Stimulated activated CD4-positive, alpha-beta T cell treated with anti-CD3 and anti-CD28 coated beads, Interleukin-12 subunit alpha, Interleukin-12 subunit beta, amount 100 ng/mL, for 4 hours (primary cell): Measurements from ENCODE around the gene SNTG2.

Source experiments
- DNase-seq: peaks from one replicate; pipeline ENCODE4 v3.0.0-alpha.2; 2020

SNTG2 gene

GRCh38 chr2:1251520-1251919 is 300.9 kb downstream of the SNTG2 start:
- no peak for DNase-seq

DNA sequence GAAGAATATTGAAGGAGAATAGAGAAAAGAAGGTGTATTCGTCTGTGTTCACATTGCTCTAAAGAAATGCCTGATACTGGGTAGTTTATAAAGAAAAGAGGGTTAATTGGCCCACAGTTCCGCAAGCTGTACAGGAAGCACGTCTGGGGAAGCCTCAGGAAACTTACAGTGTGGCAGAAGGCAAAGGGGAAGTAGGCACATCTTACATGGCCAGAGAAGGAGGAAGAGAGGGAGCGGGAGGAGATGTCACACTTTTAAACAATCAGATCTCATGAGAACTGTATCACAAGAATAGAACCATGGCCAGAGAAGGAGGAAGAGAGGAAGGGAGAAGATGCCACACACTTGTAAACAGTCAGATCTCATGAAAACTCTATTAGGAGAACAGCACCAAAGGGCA is 303.0 kb downstream of the SNTG2 start:
- DNase-seq: no peak

GRCh38 chr2:1254662-1255343 is 304.2 kb downstream of the SNTG2 start:
- no peak for DNase-seq

DNA sequence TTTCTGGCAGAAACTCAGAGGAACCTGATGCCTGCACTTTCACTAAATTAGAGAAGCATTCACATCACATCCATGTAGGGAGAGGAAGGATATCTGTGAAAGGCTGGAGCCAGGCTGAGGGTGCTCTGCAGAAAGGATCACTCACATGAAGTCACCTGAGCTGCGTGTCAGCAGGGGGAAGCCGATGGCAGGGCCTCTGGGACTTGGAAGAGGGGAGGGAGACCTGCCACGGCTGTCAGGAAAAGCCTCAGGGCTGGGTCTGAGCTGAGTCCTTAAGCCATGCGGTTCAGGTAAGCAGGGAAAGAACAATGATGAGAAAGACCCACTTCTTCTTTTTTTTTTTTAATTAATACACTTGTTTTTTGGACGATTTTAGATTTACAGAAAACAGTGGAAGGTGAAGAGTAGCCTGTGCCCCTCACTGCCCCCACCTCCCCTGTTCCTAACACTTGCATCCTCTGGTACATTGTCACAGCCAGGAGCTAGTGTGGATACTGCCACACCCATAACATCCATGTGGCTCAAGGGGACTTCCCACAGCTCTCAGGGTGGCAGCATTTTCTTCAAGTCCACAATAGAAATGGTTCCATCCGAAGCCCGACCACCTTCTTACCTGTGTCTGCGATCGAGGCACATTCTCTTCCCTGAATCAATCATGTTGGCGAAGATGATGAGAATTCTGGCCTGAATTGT is 306.1 kb downstream of the SNTG2 start:
- DNase-seq: no peak

DNA sequence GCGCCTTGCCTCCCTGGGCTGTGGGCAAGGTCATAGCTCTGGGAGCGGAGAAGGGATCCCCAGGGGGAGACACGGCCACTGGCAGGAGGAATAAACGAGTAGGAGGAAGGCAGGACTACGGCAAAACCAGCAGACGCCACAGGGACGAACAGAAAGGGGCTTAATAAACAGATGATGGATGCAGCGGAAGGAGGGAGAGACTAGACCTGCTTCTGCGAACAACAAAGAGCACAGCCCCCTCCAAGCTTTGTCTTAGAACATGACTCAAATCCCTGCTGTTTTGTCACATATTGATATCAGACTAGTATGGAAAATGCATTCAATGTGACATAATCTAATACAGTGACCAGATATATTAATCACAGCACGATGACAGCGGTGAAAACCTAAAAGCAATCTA is 306.7 kb downstream of the SNTG2 start:
- DNase-seq: no peak

DNA sequence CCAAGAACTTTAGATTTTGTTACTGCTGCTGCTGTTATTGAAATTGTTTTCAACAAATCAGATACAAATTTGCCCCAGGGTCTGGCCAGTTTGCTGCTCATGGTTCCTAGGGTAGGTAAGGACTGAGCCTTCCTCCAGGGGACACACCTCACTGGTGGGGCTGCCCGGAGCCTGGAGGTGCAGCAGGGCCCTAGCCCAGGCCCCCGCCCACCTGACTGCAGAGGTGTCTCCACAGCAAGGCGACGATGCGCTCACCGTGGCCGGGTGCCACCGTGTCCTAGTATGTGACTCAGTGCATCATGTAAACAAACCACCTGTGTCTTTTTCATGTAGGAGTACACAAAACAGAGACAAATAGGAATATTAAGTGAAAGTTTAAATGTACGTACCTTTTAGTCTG is 309.1 kb downstream of the SNTG2 start:
- no peak for DNase-seq

- no peak for DNase-seq
These were observed 312.0 kb downstream of the SNTG2 start for GRCh38 chr2:1262609-1263008.

DNA sequence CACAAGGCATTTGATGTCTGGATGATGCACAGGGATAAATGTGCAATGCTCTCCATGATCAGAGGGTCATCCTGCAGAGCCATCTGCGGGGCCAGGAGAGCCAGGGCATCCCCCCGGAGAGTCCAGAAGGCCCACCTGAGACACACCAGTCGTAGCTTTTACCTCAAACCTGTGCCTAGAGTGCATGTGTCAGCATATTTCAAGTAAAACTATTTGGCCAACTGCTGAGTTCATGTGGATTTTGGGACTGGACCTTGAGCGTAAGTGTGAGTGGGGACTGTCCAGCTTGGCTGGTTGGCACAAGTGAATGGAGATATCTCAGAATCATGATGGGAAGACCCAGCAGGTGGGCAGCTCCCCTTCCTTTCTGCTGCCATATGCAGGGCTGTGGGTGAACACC is 314.8 kb downstream of the SNTG2 start:
- no peak for DNase-seq

DNA sequence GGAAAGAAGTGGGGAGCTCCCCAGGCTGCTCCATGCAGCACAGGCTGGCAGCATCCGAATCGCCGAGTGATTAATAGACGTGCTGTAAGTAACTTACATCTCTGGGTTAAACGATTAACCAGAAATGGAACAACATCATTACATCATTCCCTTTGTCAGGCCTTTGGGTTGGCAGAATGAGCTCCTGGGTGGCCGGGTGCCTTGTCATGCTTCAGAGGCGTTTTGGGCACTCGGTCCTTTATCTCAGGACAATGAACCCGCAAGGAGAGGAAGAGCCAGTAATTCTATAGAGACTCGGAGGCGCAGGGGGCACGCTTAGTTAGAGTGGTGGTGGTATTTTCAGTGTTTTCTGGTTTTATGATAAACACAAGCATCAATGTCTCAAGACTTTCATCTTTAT is 315.7 kb downstream of the SNTG2 start:
- no peak for DNase-seq

- DNase-seq: no peak
These were observed 317.4 kb downstream of the SNTG2 start for GRCh38 chr2:1268034-1268433.

- no peak for DNase-seq
These were observed 319.2 kb downstream of the SNTG2 start for GRCh38 chr2:1269812-1270211.

GRCh38 chr2:1272835-1273234 is 322.2 kb downstream of the SNTG2 start:
- no peak for DNase-seq

GRCh38 chr2:1277634-1278033 is 327.0 kb downstream of the SNTG2 start:
- DNase-seq: no peak

GRCh38 chr2:1278125-1278524 is 327.5 kb downstream of the SNTG2 start:
- DNase-seq: no peak

DNA sequence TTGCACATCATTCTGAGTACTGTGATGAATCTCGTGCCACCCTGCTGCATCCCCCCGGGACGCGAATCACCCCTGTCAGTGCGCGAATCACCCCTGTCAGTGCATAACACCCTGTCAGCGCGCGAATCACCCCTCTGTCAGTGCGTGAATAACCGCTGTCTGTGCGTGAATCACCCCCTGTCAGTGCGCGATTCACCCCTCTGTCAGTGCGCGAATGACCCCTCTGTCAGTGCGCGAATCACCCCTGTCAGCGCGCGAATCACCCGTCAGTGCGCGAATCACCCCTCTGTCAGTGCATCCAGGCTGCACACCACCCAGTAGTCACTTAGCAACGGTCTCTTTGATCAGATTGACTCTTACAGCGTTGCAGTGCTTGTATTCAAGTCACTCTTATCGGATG is 328.2 kb downstream of the SNTG2 start:
- no peak for DNase-seq

GRCh38 chr2:1282552-1282951 is 331.9 kb downstream of the SNTG2 start:
- DNase-seq: no peak

DNA sequence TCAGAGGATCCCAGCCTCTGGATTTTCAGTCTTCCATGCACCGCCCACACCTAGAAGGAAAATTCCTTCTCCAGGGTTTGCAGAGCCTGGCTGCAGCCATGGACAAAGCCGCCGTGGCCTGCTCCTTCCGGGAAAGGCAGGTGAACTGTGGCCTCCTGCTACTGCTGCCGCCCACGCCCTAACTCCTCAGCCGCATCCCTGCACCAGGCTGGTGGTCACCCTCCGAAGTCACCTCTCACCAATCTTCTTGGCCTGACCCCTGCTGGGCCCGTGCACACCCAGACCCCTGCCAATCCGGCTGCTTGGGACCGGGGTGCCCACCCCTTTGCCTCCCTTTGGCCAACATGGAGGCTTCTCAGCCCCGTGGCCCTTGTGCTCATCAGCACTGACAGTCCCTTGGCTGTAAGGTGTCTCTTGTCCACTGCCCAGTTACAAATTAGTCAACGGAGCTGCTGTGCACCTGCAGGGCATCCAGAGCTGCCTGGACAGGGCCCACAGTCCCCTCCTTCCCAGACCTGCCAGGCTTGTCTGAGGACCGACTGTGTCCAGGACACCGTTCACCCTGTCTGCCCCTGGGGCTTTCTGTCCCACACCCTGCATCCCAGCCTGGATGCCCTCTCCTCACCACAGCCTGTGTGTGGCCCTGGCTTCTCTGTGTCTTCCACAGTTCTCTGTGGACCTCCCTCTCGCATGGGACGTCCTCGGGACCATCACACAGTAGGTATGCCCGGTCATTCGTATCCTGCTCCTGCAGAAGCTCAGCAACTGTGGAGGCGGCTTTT is 332.6 kb downstream of the SNTG2 start:
- no peak for DNase-seq

DNA sequence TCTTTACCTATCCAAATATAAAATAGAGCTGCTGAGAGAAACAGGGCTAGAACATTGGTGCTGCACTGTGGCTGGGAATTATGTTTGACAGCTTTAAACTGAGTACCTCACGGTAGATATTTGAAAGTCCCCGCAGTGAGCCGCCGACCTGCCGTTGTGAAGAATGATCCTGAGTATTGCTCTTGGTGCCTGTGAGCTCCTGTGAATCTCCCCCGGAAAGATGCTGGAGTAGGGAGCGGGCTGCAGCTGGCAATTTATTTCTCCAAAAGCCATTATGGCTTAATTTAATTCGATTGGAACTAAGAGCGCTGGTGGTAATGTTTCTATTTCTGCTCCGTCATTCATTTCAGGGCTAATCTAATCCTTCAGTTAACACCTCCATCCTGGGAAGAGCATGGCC is 333.2 kb downstream of the SNTG2 start:
- no peak for DNase-seq

- no peak for DNase-seq
These were observed 336.3 kb downstream of the SNTG2 start for GRCh38 chr2:1286929-1287328.

- no peak for DNase-seq
These were observed 336.8 kb downstream of the SNTG2 start for GRCh38 chr2:1287427-1287826.

- DNase-seq: no peak
These were observed 344.3 kb downstream of the SNTG2 start for GRCh38 chr2:1294900-1295299.

GRCh38 chr2:1295740-1296139 is 345.1 kb downstream of the SNTG2 start:
- DNase-seq: no peak

- no peak for DNase-seq
These were observed 346.9 kb downstream of the SNTG2 start for GRCh38 chr2:1297372-1298159.
